HL-60 (cell line): ENCODE results near the gene NECTIN2.
"Not testable (repeated sequence)": the region's sequence is repeated elsewhere in the genome, so short reads cannot be mapped to it uniquely, and the experiment has no call there.

Experiments used
- DNase-seq, 2 experiments: peaks; one replicate each; pipeline ENCODE4 v3.0.0-alpha.2; 2010 to 2020; ENCODE audit warnings: low read depth in 1 of 2, low spot score in 1 of 2
- H3K27ac ChIP-seq: fragments of 250-450 bp; sonication (Bioruptor Pico); replicated peaks from 2 replicates; pipeline ENCODE4 v1.5.1; 2020; ENCODE audit warnings: mild to moderate bottlenecking, moderate library complexity
- H3K27me3 ChIP-seq: fragments of 250-450 bp; sonication (Bioruptor Pico); 2 replicates; pipeline ENCODE4 v1.5.1; 2021; ENCODE audit warnings: mild to moderate bottlenecking, moderate library complexity; ENCODE audit not compliant: insufficient read depth, poor library complexity, severe bottlenecking
- H3K4me3 ChIP-seq: replicated peaks from 2 replicates; pipeline ENCODE4 v1.5.1; 2011; ENCODE audit warnings: mild to moderate bottlenecking, control low read depth, low read length; ENCODE audit not compliant: insufficient read depth
- GABPA ChIP-seq: IDR thresholded peaks from 2 replicates; pipeline ENCODE4 v1.6.1; 2012; ENCODE audit warnings: low read depth
- POLR2AphosphoS5 ChIP-seq: IDR thresholded peaks from 2 replicates; pipeline ENCODE4 v1.6.1; 2012; ENCODE audit warnings: low read depth
- REST ChIP-seq: IDR thresholded peaks from 2 replicates; pipeline ENCODE4 v1.6.1; 2012; ENCODE audit warnings: low read depth; ENCODE audit not compliant: insufficient replicate concordance
- SPI1 ChIP-seq: IDR thresholded peaks from 2 replicates; pipeline ENCODE4 v1.6.1; 2012; ENCODE audit warnings: low read depth, mild to moderate bottlenecking, borderline replicate concordance
- TF ChIP-seq, protein P1 (sequence below): IDR thresholded peaks from one replicate; pipeline ENCODE4 v1.5.1; 2011; ENCODE audit warnings: low read length, control low read depth, inconsistent platforms; ENCODE audit not compliant: insufficient read depth

Gene NECTIN2

GRCh38 chr19:44912854-44913253, 66.8 kb downstream of the NECTIN2 start:
- DNase-seq, result no peak
- TF ChIP-seq SPI1 (no peak), GABPA (no peak), REST (no peak), POLR2AphosphoS5 (no peak)
- TF ChIP-seq, protein P1, sequence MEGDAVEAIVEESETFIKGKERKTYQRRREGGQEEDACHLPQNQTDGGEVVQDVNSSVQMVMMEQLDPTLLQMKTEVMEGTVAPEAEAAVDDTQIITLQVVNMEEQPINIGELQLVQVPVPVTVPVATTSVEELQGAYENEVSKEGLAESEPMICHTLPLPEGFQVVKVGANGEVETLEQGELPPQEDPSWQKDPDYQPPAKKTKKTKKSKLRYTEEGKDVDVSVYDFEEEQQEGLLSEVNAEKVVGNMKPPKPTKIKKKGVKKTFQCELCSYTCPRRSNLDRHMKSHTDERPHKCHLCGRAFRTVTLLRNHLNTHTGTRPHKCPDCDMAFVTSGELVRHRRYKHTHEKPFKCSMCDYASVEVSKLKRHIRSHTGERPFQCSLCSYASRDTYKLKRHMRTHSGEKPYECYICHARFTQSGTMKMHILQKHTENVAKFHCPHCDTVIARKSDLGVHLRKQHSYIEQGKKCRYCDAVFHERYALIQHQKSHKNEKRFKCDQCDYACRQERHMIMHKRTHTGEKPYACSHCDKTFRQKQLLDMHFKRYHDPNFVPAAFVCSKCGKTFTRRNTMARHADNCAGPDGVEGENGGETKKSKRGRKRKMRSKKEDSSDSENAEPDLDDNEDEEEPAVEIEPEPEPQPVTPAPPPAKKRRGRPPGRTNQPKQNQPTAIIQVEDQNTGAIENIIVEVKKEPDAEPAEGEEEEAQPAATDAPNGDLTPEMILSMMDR, result no peak
- Histone ChIP-seq H3K4me3 (no peak overlapping the region), H3K27me3 (no peaks in the 10 kb centered on the region), H3K27ac (no peak overlapping the region)

DNA sequence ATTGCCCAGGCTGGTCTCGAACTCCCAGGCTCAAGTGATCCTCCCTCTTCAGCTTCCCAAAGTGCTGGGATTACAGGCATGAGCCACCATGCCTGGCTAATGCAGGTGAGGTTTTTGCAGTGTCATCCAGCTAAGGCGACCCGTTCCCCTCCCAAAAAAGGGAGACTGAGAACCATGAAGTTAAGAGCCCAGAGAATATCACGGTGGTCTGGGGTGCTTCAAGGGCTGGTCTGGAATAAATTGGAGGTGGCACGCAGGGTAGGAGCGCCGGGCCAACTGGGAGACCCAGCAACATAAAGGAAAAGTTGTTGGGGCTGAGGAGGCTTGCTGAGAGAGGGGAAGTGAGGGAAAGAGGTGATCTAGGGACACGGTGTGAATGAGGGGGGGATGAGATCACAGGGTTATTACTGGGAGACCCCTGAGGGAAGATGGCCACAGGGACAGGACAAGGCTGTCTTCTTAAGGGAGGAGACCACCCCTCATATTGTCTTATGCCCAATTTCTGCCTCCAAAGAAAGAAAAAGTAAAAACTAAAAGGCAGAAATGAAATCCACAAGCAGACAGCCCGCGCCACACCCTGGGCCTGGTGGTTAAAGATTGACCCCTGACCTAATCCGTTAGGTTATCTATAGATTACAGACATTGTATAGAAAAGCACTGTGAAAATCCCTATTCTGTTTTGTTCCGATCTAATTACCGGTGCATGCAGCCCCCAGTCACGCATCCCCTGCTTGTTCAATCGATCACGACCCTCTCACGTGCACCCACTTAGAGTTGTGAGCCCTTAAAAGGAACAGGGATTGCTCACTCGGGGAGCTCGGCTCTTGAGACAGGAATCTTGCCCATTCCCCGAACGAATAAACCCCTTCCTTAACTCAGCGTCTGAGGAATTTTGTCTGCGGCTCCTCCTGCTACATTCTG, 67.7 kb downstream of the NECTIN2 start:
- H3K4me3 ChIP-seq, H3K27ac ChIP-seq: not testable (repeated sequence)

GRCh38 chr19:44914433-44915206, 68.5 kb downstream of the NECTIN2 start, which contains the start of gene APOC1:
TSS of gene APOC1 (plus strand) at chr19:44914608. CDS start at chr19:44914892, 284 bp downstream.
- H3K4me3 ChIP-seq, result peak within 1 kb of the TSS; percentile 23
- DNase-seq, result peak in 1 of 2 experiments; percentile 77
- H3K27ac ChIP-seq, H3K27me3 ChIP-seq: not testable (repeated sequence)

More for the DNA sequence above, 67.7 kb downstream of the NECTIN2 start:
- TF ChIP-seq SPI1, result peak; percentile 11; the same call in 1 of the 2 replicates
- H3K27me3 ChIP-seq, DNase-seq: not testable (repeated sequence)

GRCh38 chr19:44924243-44924725, 78.2 kb downstream of the NECTIN2 start:
- no peak for DNase-seq
- TF ChIP-seq, protein P1, result no peak
- TF ChIP-seq SPI1, result no peak
- no peak for TF ChIP-seq POLR2AphosphoS5
- no peak for TF ChIP-seq GABPA
- no peak for TF ChIP-seq REST
- H3K27me3 ChIP-seq, result no peaks in the 10 kb centered on the region
- H3K27ac ChIP-seq, result peak overlapping the region; percentile 45
- no peak overlapping the region for H3K4me3 ChIP-seq
